GM23248 (cell line): ENCODE data around the gene SLC46A2.

Experiments
- EZH2 ChIP-seq: fragments of 200-600 bp; sonication (generic); IDR thresholded peaks from 2 replicates; pipeline ENCODE4 v1.6.1; 2018; ENCODE audit warnings: antibody characterized with exemption, mild to moderate bottlenecking; ENCODE audit not compliant: insufficient read depth, poor library complexity, severe bottlenecking
- EZH2phosphoT487 ChIP-seq: fragments of 200-600 bp; sonication (generic); IDR thresholded peaks from 2 replicates; pipeline ENCODE4 v1.6.1; 2018; ENCODE audit warnings: antibody characterized with exemption, moderate library complexity, mild to moderate bottlenecking, low read depth; ENCODE audit not compliant: insufficient read depth

DNA sequence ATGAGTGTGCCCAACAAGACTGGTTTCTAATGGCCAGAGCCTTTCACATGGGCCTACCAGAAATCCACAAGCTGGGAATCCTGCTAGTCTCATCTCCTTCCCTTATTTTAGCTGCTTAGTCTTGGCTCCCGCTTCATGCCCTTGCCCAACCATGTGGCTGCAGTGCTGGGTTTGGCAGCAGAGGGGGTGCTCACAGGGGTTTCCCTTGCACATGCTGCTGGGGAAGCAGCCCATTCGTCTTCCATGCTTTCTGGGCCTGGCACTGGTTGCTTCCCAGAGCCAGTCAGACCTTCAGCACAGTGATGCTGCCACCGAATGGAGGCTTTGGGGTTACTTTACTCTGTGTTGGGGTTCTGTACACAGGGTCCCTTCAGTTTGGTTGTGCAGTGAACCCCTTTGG lies 26.3 kb downstream of the SLC46A2 start:
- no peak for TF ChIP-seq EZH2phosphoT487
- TF ChIP-seq EZH2: no peak
